OCI-LY1 (cell line): Measurements from ENCODE around the gene EYA3.

Experiments used
- EZH2 ChIP-seq: fragments of 200-600 bp; sonication (generic), shearing (Covaris generic); IDR thresholded peaks from 2 replicates; pipeline ENCODE4 v1.8.0; 2017; ENCODE audit warnings: borderline replicate concordance, mixed run types, mild to moderate bottlenecking, antibody characterized with exemption, low read length, moderate library complexity, mixed read lengths
- TF ChIP-seq, protein P1 (sequence below): fragments of 200-600 bp; sonication (generic), shearing (Covaris generic); IDR thresholded peaks from 2 replicates; pipeline ENCODE4 v1.5.1; 2017; ENCODE audit warnings: mild to moderate bottlenecking, antibody characterized with exemption, low read length, moderate library complexity, mixed read lengths

- TF ChIP-seq, protein P1, sequence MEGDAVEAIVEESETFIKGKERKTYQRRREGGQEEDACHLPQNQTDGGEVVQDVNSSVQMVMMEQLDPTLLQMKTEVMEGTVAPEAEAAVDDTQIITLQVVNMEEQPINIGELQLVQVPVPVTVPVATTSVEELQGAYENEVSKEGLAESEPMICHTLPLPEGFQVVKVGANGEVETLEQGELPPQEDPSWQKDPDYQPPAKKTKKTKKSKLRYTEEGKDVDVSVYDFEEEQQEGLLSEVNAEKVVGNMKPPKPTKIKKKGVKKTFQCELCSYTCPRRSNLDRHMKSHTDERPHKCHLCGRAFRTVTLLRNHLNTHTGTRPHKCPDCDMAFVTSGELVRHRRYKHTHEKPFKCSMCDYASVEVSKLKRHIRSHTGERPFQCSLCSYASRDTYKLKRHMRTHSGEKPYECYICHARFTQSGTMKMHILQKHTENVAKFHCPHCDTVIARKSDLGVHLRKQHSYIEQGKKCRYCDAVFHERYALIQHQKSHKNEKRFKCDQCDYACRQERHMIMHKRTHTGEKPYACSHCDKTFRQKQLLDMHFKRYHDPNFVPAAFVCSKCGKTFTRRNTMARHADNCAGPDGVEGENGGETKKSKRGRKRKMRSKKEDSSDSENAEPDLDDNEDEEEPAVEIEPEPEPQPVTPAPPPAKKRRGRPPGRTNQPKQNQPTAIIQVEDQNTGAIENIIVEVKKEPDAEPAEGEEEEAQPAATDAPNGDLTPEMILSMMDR = no peak
- no peak for TF ChIP-seq EZH2
Observed at GRCh38 chr1:27940870-27941560, 147.4 kb downstream of the EYA3 start.
